ENCODE data around the gene EPB41L5.

EPB41L5 gene

GRCh38 chr2:120007851-120008250, 5.0 kb upstream of the EPB41L5 start:
- Histone ChIP-seq H3K4me2 (ENCODE audit: low read length) (no peak overlapping the region), H3K9me3 (ENCODE audit: low read length) (no peaks in the 10 kb centered on the region), H3K4me3 (ENCODE audit: low read depth, low read length, poor library complexity, severe bottlenecking) (no peak overlapping the region), H3K79me2 (ENCODE audit: insufficient read depth, low read length) (no peaks in the 10 kb centered on the region), H3K4me1 (ENCODE audit: insufficient read depth, low read length, severe bottlenecking) (peaks cover 44% of the 10 kb centered on the region), H3K36me3 (ENCODE audit: insufficient read depth, low read length) (no peaks in the 10 kb centered on the region), H3K9me2 (ENCODE audit: low read depth, low read length) (no peaks in the 10 kb centered on the region), H3F3A (ENCODE audit: insufficient read depth, low read length) (peaks cover 10% of the 10 kb centered on the region; the same call in 1 of the 2 replicates), H3K9ac (ENCODE audit: low read length) (no peak overlapping the region), H3K27ac (ENCODE audit: low read depth, low read length, poor library complexity, severe bottlenecking) (peak overlapping the region; percentile 61), H2AFZ (ENCODE audit: low read length) (no peak overlapping the region), H4K20me1 (ENCODE audit: insufficient read depth, low read length) (no peaks in the 10 kb centered on the region), H3K27me3 (ENCODE audit: insufficient read depth, low read length) (no peaks in the 10 kb centered on the region)
- TF ChIP-seq CTCF (IDR thresholded peaks at IDR 0.05; ENCODE audit: low read length) (no peak), EZH2 (IDR thresholded peaks at IDR 0.05; ENCODE audit: borderline replicate concordance, low read length) (no peak)

GRCh38 chr2:120012363-120012762, 514 bp upstream of the EPB41L5 start:
- Histone ChIP-seq H2AFZ (ENCODE audit: low read length) (no peak overlapping the region), H3K4me1 (ENCODE audit: insufficient read depth, low read length, severe bottlenecking) (peaks cover 37% of the 10 kb centered on the region), H3K36me3 (ENCODE audit: insufficient read depth, low read length) (no peaks in the 10 kb centered on the region), H3K4me2 (ENCODE audit: low read length) (peak overlapping the region; percentile 84), H3K4me3 (ENCODE audit: low read depth, low read length, poor library complexity, severe bottlenecking) (peak overlapping the region; percentile 99), H3K79me2 (ENCODE audit: insufficient read depth, low read length) (peaks cover 30% of the 10 kb centered on the region), H4K20me1 (ENCODE audit: insufficient read depth, low read length) (no peaks in the 10 kb centered on the region), H3K9me2 (ENCODE audit: low read depth, low read length) (no peaks in the 10 kb centered on the region), H3K27me3 (ENCODE audit: insufficient read depth, low read length) (no peaks in the 10 kb centered on the region), H3K9me3 (ENCODE audit: low read length) (no peaks in the 10 kb centered on the region), H3F3A (ENCODE audit: insufficient read depth, low read length) (peaks cover 10% of the 10 kb centered on the region; the same call in 1 of the 2 replicates), H3K9ac (ENCODE audit: low read length) (peak overlapping the region; percentile 69), H3K27ac (ENCODE audit: low read depth, low read length, poor library complexity, severe bottlenecking) (peak overlapping the region; percentile 93)
- no peak for TF ChIP-seq EZH2 (IDR thresholded peaks at IDR 0.05; ENCODE audit: borderline replicate concordance, low read length)
- TF ChIP-seq CTCF (IDR thresholded peaks at IDR 0.05; ENCODE audit: low read length): no peak

GRCh38 chr2:120013597-120014223, 833 bp downstream of the EPB41L5 start:
- H3K4me2 ChIP-seq (ENCODE audit: low read length): peak overlapping the region; percentile 84
- no peaks in the 10 kb centered on the region for H3K36me3 ChIP-seq (ENCODE audit: insufficient read depth, low read length)
- peaks cover 32% of the 10 kb centered on the region for H3K4me1 ChIP-seq (ENCODE audit: insufficient read depth, low read length, severe bottlenecking)
- no peaks in the 10 kb centered on the region for H3K9me3 ChIP-seq (ENCODE audit: low read length)
- TF ChIP-seq CTCF (IDR thresholded peaks at IDR 0.05; ENCODE audit: low read length) (no peak), EZH2 (IDR thresholded peaks at IDR 0.05; ENCODE audit: borderline replicate concordance, low read length) (no peak)
- H3K27me3 ChIP-seq (ENCODE audit: insufficient read depth, low read length): no peaks in the 10 kb centered on the region
- H3K27ac ChIP-seq (ENCODE audit: low read depth, low read length, poor library complexity, severe bottlenecking): peak overlapping the region; percentile 50
- no peak overlapping the region for H2AFZ ChIP-seq (ENCODE audit: low read length)
- no peaks in the 10 kb centered on the region for H3K9me2 ChIP-seq (ENCODE audit: low read depth, low read length)
- peaks cover 34% of the 10 kb centered on the region for H3K79me2 ChIP-seq (ENCODE audit: insufficient read depth, low read length)
- H3K9ac ChIP-seq (ENCODE audit: low read length): peak overlapping the region; percentile 98
- H3F3A ChIP-seq (ENCODE audit: insufficient read depth, low read length): peaks cover 4% of the 10 kb centered on the region; the same call in 1 of the 2 replicates
- H4K20me1 ChIP-seq (ENCODE audit: insufficient read depth, low read length): no peaks in the 10 kb centered on the region
- H3K4me3 ChIP-seq (ENCODE audit: low read depth, low read length, poor library complexity, severe bottlenecking): peak overlapping the region; percentile 99
